T-cell (primary cell): ENCODE results near the gene SLC29A3. TPM values are rescaled to one million over a fixed set of nuclear protein-coding genes. Genes with fewer than 3 reads are reported as not detected.

Experiments used
- ATAC-seq, 4 experiments: fragments of 200-7000 bp in 3 of 4; fragments of 150-1000 bp in 1 of 4; cut with Tn5 transposase; replicated peaks in 1 of 4; 1 replicate in 3 of 4; 2 replicates in 1 of 4; pipeline ENCODE4 v1.10.0; 2021; ENCODE audit warnings: moderate library complexity in 3 of 4, mild to moderate bottlenecking in 2 of 4, moderate number of reproducible peaks in 1 of 4
- CTCF ChIA-PET, 2 donors: fragments of 300-600 bp; sonication (Branson Sonifier 250); formaldehyde crosslinking; loops; one replicate each; lab custom pipeline; 2022; ENCODE audit warnings: antibody characterized with exemption in 2 of 2; lab: Charles Lee
- POLR2A ChIA-PET, 2 donors: fragments of 300-600 bp; sonication (Branson Sonifier 250); formaldehyde crosslinking; loops; one replicate each; lab custom pipeline; 2022; ENCODE audit warnings: antibody characterized with exemption in 2 of 2; lab: Charles Lee
- DNase-seq, 35 experiments: peaks; one replicate each; pipeline versions ENCODE4 v3.0.0 to v3.0.0-alpha.2; 2013 to 2023
- H3K27ac ChIP-seq: one replicate; pipeline ENCODE4 v1.5.1; 2013; ENCODE audit warnings: low read length
- H3K27me3 ChIP-seq, 2 experiments: replicated peaks in 1 of 2; 1 replicate in 1 of 2; 2 replicates in 1 of 2; pipeline versions ENCODE4 v1.6.1 to v1.7.0; 2013; ENCODE audit warnings: low read length in 1 of 2, mixed read lengths in 1 of 2; ENCODE audit not compliant: control insufficient read depth in 2 of 2, insufficient read depth in 2 of 2; ENCODE audit errors: extremely low read depth in 1 of 2
- H3K36me3 ChIP-seq, 2 donors: 1 replicate in 1 of 2; 2 replicates in 1 of 2; pipeline versions ENCODE4 v1.6.1 to v1.7.0; 2013; ENCODE audit warnings: low read length in 1 of 2; ENCODE audit not compliant: control insufficient read depth in 2 of 2, insufficient read depth in 1 of 2; ENCODE audit errors: extremely low read depth in 1 of 2
- H3K4me1 ChIP-seq, 2 experiments: 1 replicate in 1 of 2; 2 replicates in 1 of 2; pipeline versions ENCODE4 v1.6.1 to v1.7.0; 2013; ENCODE audit warnings: low read length in 2 of 2, mixed read lengths in 1 of 2; ENCODE audit not compliant: insufficient read depth in 2 of 2, control insufficient read depth in 1 of 2; ENCODE audit errors: extremely low read depth in 1 of 2
- H3K4me3 ChIP-seq, 2 donors: 1 replicate in 1 of 2; 2 replicates in 1 of 2; pipeline versions ENCODE4 v1.5.1 to v1.7.0; 2013; ENCODE audit warnings: mild to moderate bottlenecking in 2 of 2, low read length in 1 of 2, moderate library complexity in 1 of 2; ENCODE audit not compliant: control insufficient read depth in 1 of 2; ENCODE audit errors: extremely low read depth in 1 of 2
- H3K9me3 ChIP-seq: 2 replicates; pipeline ENCODE4 v1.7.0; 2013
- H3K27ac Mint-ChIP-seq, 2 donors: one replicate each; pipeline ENCODE4 v1.8.0; 2020 to 2021; ENCODE audit warnings: mild to moderate bottlenecking in 2 of 2, mixed read lengths in 2 of 2
- H3K27me3 Mint-ChIP-seq, 2 donors: one replicate each; pipeline ENCODE4 v1.8.0; 2021 to 2022; ENCODE audit warnings: mixed read lengths in 2 of 2
- H3K36me3 Mint-ChIP-seq: one replicate; pipeline ENCODE4 v1.8.0; 2021; ENCODE audit warnings: mixed read lengths
- H3K4me1 Mint-ChIP-seq, 3 donors: one replicate each; pipeline ENCODE4 v1.8.0; 2020 to 2022; ENCODE audit warnings: mixed read lengths in 3 of 3, mild to moderate bottlenecking in 1 of 3
- H3K4me3 Mint-ChIP-seq, 3 donors: one replicate each; pipeline ENCODE4 v1.8.0; 2020 to 2022; ENCODE audit warnings: mild to moderate bottlenecking in 3 of 3, mixed read lengths in 3 of 3, moderate library complexity in 3 of 3
- H3K9me3 Mint-ChIP-seq, 3 donors: one replicate each; pipeline ENCODE4 v1.8.0; 2020 to 2022; ENCODE audit warnings: mixed read lengths in 3 of 3
- WGBS: methylation state at CpG from one replicate; pipeline ENCODE4 v1.1.5; 2013; ENCODE audit warnings: missing lambda C conversion rate; ENCODE audit not compliant: insufficient coverage; 5-methylcytosine and 5-hydroxymethylcytosine counted together
- total RNA-seq, 35 experiments: library from RNA in 6 of 35; stranded (reverse) in 6 of 35; fragments of 120-200 nt in 1 of 35; gene quantifications; one replicate each; pipeline versions ENCODE4 v1.2.1 to v1.2.4 and lab custom pipeline; 2013 to 2026

The SLC29A3 gene
- total RNA-seq, 5 donors from 2014 or later (not counting 1 experiment from before 2014, with no cell fraction given) = 3.3 to 8.8 (median 6.5) TPM

- Histone ChIP-seq H3K27me3 (peaks cover 0 to 51% of the 10 kb centered on the region in 2 experiments), H3K4me3 (no peak overlapping the region), H3K27ac (no peak overlapping the region), H3K4me1 (no peaks in the 10 kb centered on the region), H3K36me3 (no peaks in the 10 kb centered on the region), H3K9me3 (no peaks in the 10 kb centered on the region)
- POLR2A ChIA-PET = no interaction called here
- H3K4me3 Mint-ChIP-seq = no peak overlapping the region
- H3K27me3 Mint-ChIP-seq = peaks cover 7 to 9% of the 10 kb centered on the region in 2 donors
- DNase-seq = peak in 1 of 35 experiments; percentile 62
- CTCF ChIA-PET = interaction anchor here (0.6 kb wide), 2 partner anchors 12 to 1807 kb away, joined by 3 read pairs; no protein-coding TSS in a partner anchor
- ATAC-seq = peak; percentile 45 to 74 (median 66)
- WGBS = 47% methylated on average over 6 of the region's 8 CpGs
- H3K27ac Mint-ChIP-seq = no peak overlapping the region
- no peaks in the 10 kb centered on the region for H3K36me3 Mint-ChIP-seq
- no peaks in the 10 kb centered on the region for H3K9me3 Mint-ChIP-seq
- peaks cover 2 to 7% (median 2%) of the 10 kb centered on the region in 3 donors for H3K4me1 Mint-ChIP-seq
Observed at GRCh38 chr10:71302874-71303568, 16.0 kb upstream of the SLC29A3 start.

- Mint-ChIP-seq H3K27me3 (peaks cover 6 to 9% of the 10 kb centered on the region in 2 donors), H3K4me1 (peaks cover 2 to 7% (median 2%) of the 10 kb centered on the region in 3 donors), H3K36me3 (no peaks in the 10 kb centered on the region), H3K27ac (no peak overlapping the region), H3K9me3 (no peaks in the 10 kb centered on the region), H3K4me3 (no peak overlapping the region)
- no peak overlapping the region for H3K4me3 ChIP-seq
- ATAC-seq (no peak), DNase-seq (no peak)
- no peaks in the 10 kb centered on the region for H3K36me3 ChIP-seq
- H3K9me3 ChIP-seq = no peaks in the 10 kb centered on the region
- no peak overlapping the region for H3K27ac ChIP-seq
- H3K27me3 ChIP-seq = peaks cover 0 to 51% of the 10 kb centered on the region in 2 experiments
- 0% methylated on average over 1 of the region's 1 CpG for WGBS
- ChIA-PET CTCF (no interaction called here), POLR2A (no interaction called here)
- H3K4me1 ChIP-seq = no peaks in the 10 kb centered on the region
Observed at GRCh38 chr10:71303569-71303907, 15.5 kb upstream of the SLC29A3 start.

- CTCF ChIA-PET = interaction anchor here in 1 of 2 donors (0.5 kb wide), 1 partner anchor 83 kb away, joined by 3 read pairs; no protein-coding TSS in a partner anchor
- no peak overlapping the region for H3K4me3 Mint-ChIP-seq
- no peak overlapping the region for H3K27ac ChIP-seq
- peaks cover 0 to 43% of the 10 kb centered on the region in 2 experiments for H3K27me3 ChIP-seq
- H3K4me1 ChIP-seq = no peaks in the 10 kb centered on the region
- no peaks in the 10 kb centered on the region for H3K9me3 Mint-ChIP-seq
- H3K27ac Mint-ChIP-seq = no peak overlapping the region
- no peak for ATAC-seq
- H3K9me3 ChIP-seq = no peaks in the 10 kb centered on the region
- H3K4me1 Mint-ChIP-seq = peaks cover 0 to under 1% (median 0%) of the 10 kb centered on the region in 3 donors
- POLR2A ChIA-PET = no interaction called here
- DNase-seq = no peak
- 67% methylated on average over 3 of the region's 6 CpGs for WGBS
- no peak overlapping the region for H3K4me3 ChIP-seq
- H3K27me3 Mint-ChIP-seq = peaks cover 3 to 9% of the 10 kb centered on the region in 2 donors
- H3K36me3 ChIP-seq = no peaks in the 10 kb centered on the region
- H3K36me3 Mint-ChIP-seq = no peaks in the 10 kb centered on the region
Observed at GRCh38 chr10:71304914-71305313, 14.1 kb upstream of the SLC29A3 start.

- Histone ChIP-seq H3K36me3 (no peaks in the 10 kb centered on the region), H3K4me3 (no peak overlapping the region), H3K27me3 (peaks cover 0 to 23% of the 10 kb centered on the region in 2 experiments), H3K27ac (no peak overlapping the region), H3K9me3 (no peaks in the 10 kb centered on the region), H3K4me1 (no peaks in the 10 kb centered on the region)
- Mint-ChIP-seq H3K27me3 (peaks cover 3 to 14% of the 10 kb centered on the region in 2 donors), H3K27ac (no peak overlapping the region), H3K36me3 (no peaks in the 10 kb centered on the region), H3K4me3 (no peak overlapping the region), H3K4me1 (no peaks in the 10 kb centered on the region), H3K9me3 (no peaks in the 10 kb centered on the region)
- WGBS = no CpG with 5 or more reads among the region's 3 CpGs
- ChIA-PET CTCF (no interaction called here), POLR2A (no interaction called here)
- no peak for ATAC-seq
- DNase-seq = no peak
Observed at GRCh38 chr10:71306979-71307378, 12.1 kb upstream of the SLC29A3 start.

GRCh38 chr10:71307469-71308085 lies 11.5 kb upstream of the SLC29A3 start:
- DNase-seq = no peak
- Mint-ChIP-seq H3K9me3 (no peaks in the 10 kb centered on the region), H3K36me3 (no peaks in the 10 kb centered on the region), H3K27me3 (peaks cover 3 to 11% of the 10 kb centered on the region in 2 donors), H3K4me1 (no peaks in the 10 kb centered on the region), H3K27ac (no peak overlapping the region), H3K4me3 (no peak overlapping the region)
- no peak overlapping the region for H3K4me3 ChIP-seq
- no peaks in the 10 kb centered on the region for H3K4me1 ChIP-seq
- H3K27me3 ChIP-seq = peaks cover 0 to 17% of the 10 kb centered on the region in 2 experiments
- H3K9me3 ChIP-seq = no peaks in the 10 kb centered on the region
- ChIA-PET CTCF (interaction anchor here in 1 of 2 donors (0.7 kb wide), 1 partner anchor 319 kb away, joined by 3 read pairs; no protein-coding TSS in a partner anchor), POLR2A (no interaction called here)
- no peaks in the 10 kb centered on the region for H3K36me3 ChIP-seq
- WGBS = 83% methylated on average over 2 of the region's 8 CpGs
- no peak overlapping the region for H3K27ac ChIP-seq
- no peak for ATAC-seq

GRCh38 chr10:71308244-71308643 lies 10.8 kb upstream of the SLC29A3 start:
- Histone ChIP-seq H3K27me3 (peaks cover 0 to 13% of the 10 kb centered on the region in 2 experiments), H3K9me3 (no peaks in the 10 kb centered on the region), H3K4me3 (no peak overlapping the region), H3K4me1 (no peaks in the 10 kb centered on the region), H3K36me3 (no peaks in the 10 kb centered on the region), H3K27ac (no peak overlapping the region)
- ChIA-PET CTCF (interaction anchor here in 1 of 2 donors (0.7 kb wide), 1 partner anchor 318 kb away, joined by 3 read pairs; no protein-coding TSS in a partner anchor), POLR2A (interaction anchor here in 1 of 2 donors (0.6 kb wide), 1 partner anchor 1834 kb away, joined by 5 read pairs; no protein-coding TSS in a partner anchor)
- Mint-ChIP-seq H3K36me3 (no peaks in the 10 kb centered on the region), H3K27ac (no peak overlapping the region), H3K4me1 (no peaks in the 10 kb centered on the region), H3K4me3 (no peak overlapping the region), H3K9me3 (no peaks in the 10 kb centered on the region), H3K27me3 (peaks cover 6 to 13% of the 10 kb centered on the region in 2 donors)
- DNase-seq = no peak
- no peak for ATAC-seq
- WGBS = 88% methylated on average over 1 of the region's 2 CpGs
